Stomach (tissue), 9 donors: ENCODE measurements around the gene SNAP23. TPM values are rescaled to one million over a fixed set of nuclear protein-coding genes. Genes with fewer than 3 reads are reported as not detected.
A peak's percentile ranks its signal among the peaks of the same experiment; 100 is the strongest.

Experiments used
- DNase-seq, 2 donors: peaks; one replicate each; pipeline versions ENCODE4 v3.0.0 to v3.0.0-alpha.2; 2013 to 2019
- H3K27ac ChIP-seq, 5 donors: fragments of 200-600 bp in 4 of 5; sonication (generic) in 4 of 5; one replicate each; pipeline ENCODE4 v1.5.1; 2013 to 2019; ENCODE audit warnings: mild to moderate bottlenecking in 1 of 5, moderate library complexity in 1 of 5
- H3K27me3 ChIP-seq, 3 donors: fragments of 200-600 bp; sonication (generic); one replicate each; pipeline ENCODE4 v1.5.1; 2017 to 2019; ENCODE audit warnings: mixed run types in 1 of 3
- H3K36me3 ChIP-seq, 4 donors: fragments of 200-600 bp; sonication (generic); 1 replicate in 3 of 4; 2 replicates in 1 of 4; pipeline ENCODE4 v1.5.1; 2016 to 2019
- H3K4me1 ChIP-seq, 4 donors: fragments of 200-600 bp; sonication (generic); one replicate each; pipeline ENCODE4 v1.5.1; 2016 to 2019
- H3K4me3 ChIP-seq, 4 donors: fragments of 200-600 bp; sonication (generic) in 3 of 4; one replicate each; pipeline ENCODE4 v1.5.1; 2016 to 2019; ENCODE audit warnings: mild to moderate bottlenecking in 1 of 4
- H3K9me3 ChIP-seq, 4 donors: fragments of 200-600 bp; sonication (generic); one replicate each; pipeline ENCODE4 v1.5.1; 2016 to 2019
- CTCF ChIP-seq, 7 experiments: fragments of 450-650 bp in 4 of 7; fragments of 200-600 bp in 3 of 7; sonication (generic) in 3 of 7; IDR thresholded peaks; one replicate each; pipeline ENCODE4 v1.5.1; 2016 to 2019; ENCODE audit warnings: antibody characterized with exemption in 7 of 7, control low read depth in 2 of 7, mild to moderate bottlenecking in 1 of 7
- EP300 ChIP-seq: sonication (generic); formaldehyde crosslinking; IDR thresholded peaks from one replicate; pipeline ENCODE4 v1.6.1; 2017; ENCODE audit warnings: antibody characterized with exemption
- POLR2A ChIP-seq, 4 donors: fragments of 450-650 bp; IDR thresholded peaks; one replicate each; pipeline ENCODE4 v1.6.1; 2016; ENCODE audit warnings: antibody characterized with exemption in 4 of 4, control low read depth in 2 of 4, mild to moderate bottlenecking in 1 of 4, moderate library complexity in 1 of 4
- POLR2AphosphoS5 ChIP-seq, 3 donors: sonication (generic); formaldehyde crosslinking; IDR thresholded peaks; one replicate each; pipeline ENCODE4 v1.6.1; 2016; ENCODE audit warnings: antibody characterized with exemption in 3 of 3
- WGBS, 5 donors: extraction: QIAGEN DNeasy Blood & Tissue Kit in 3 of 5; methylation state at CpG; one replicate each; pipeline versions ENCODE4 v1.1.5 to v1.1.7; 2013 to 2018; 5-methylcytosine and 5-hydroxymethylcytosine counted together
- intact Hi-C: fragments of 100-400 bp; cut with DNase I; formaldehyde crosslinking; loops from one replicate; pipeline ENCODE4 v1.15.1; 2023; ENCODE audit warnings: low total_unique reads
- polyA plus RNA-seq, 3 donors: library from polyadenylated mRNA; stranded (reverse); fragments of 200-250 nt; gene quantifications; one replicate each; pipeline ENCODE4 v1.2.3, GENCODE V29; 2013
- total RNA-seq, 5 donors: library from RNA; depleted of rRNA; stranded (reverse); fragments of >200 nt; gene quantifications; one replicate each; pipeline versions ENCODE4 v1.1.0 to v1.2.3, GENCODE V29; 2014 to 2016
- donor health status: healthy with polysubstance abuse.
- donor health status: Bipolar disorder and iron deficiency.
- donor health status: healthy.

SNAP23 gene
- total and polyA plus RNA-seq, 8 donors, result 10.1 to 83.9 (median 50.6) TPM

GRCh38 chr15:42577514-42578031 lies 82.1 kb downstream of the SNAP23 start:
- DNase-seq, result peak in 1 of 2 donors; percentile 31
- Histone ChIP-seq H3K4me3 (peak overlapping the region in 3 of 4 donors; percentile 5 to 78 (median 8)), H3K9me3 (no peaks in the 10 kb centered on the region), H3K27me3 (peaks cover 0 to 25% (median 0%) of the 10 kb centered on the region in 3 donors), H3K36me3 (no peaks in the 10 kb centered on the region), H3K4me1 (peaks cover 11 to 71% (median 42%) of the 10 kb centered on the region in 4 donors), H3K27ac (peak overlapping the region in 3 of 5 donors; percentile 25 to 63 (median 52))
- TF ChIP-seq CTCF (IDR thresholded peaks at IDR 0.05) (no peak), POLR2AphosphoS5 (IDR thresholded peaks at IDR 0.05) (no peak)
- intact Hi-C loops, result no loop called here
- whole genome bisulfite sequencing, 5 donors, result 8 to 50% (median 38%) methylated on average over 1 of the region's 1 CpG

- peaks cover 11 to 86% (median 47%) of the 10 kb centered on the region in 4 donors for H3K4me1 ChIP-seq
- WGBS, 5 donors, result 65 to 79% (median 73%) methylated on average over 2 of the region's 2 CpGs
- TF ChIP-seq POLR2AphosphoS5 (IDR thresholded peaks at IDR 0.05) (no peak), CTCF (IDR thresholded peaks at IDR 0.05) (no peak), EP300 (no peak), POLR2A (IDR thresholded peaks at IDR 0.05) (no peak)
- intact Hi-C loops, result no loop called here
- H3K4me3 ChIP-seq, result no peak overlapping the region
- H3K27ac ChIP-seq, result no peak overlapping the region
- H3K36me3 ChIP-seq, result no peaks in the 10 kb centered on the region
- H3K27me3 ChIP-seq, result peaks cover 0 to 25% (median 0%) of the 10 kb centered on the region in 3 donors
- no peaks in the 10 kb centered on the region for H3K9me3 ChIP-seq
- no peak for DNase-seq
Measured at GRCh38 chr15:42578984-42579537, 83.6 kb downstream of the SNAP23 start.

GRCh38 chr15:42581272-42581730 lies 85.9 kb downstream of the SNAP23 start:
- Histone ChIP-seq H3K27ac (peak overlapping the region; percentile 54 to 85 (median 79)), H3K9me3 (no peaks in the 10 kb centered on the region), H3K27me3 (peaks cover 0 to 17% (median 0%) of the 10 kb centered on the region in 3 donors), H3K4me1 (peaks cover 7 to 80% (median 42%) of the 10 kb centered on the region in 4 donors), H3K4me3 (peak overlapping the region; percentile 39 to 49 (median 46)), H3K36me3 (peaks cover 0 to 6% (median 0%) of the 10 kb centered on the region in 4 donors)
- TF ChIP-seq POLR2A (IDR thresholded peaks at IDR 0.05), result no peak
- no peak for TF ChIP-seq CTCF (IDR thresholded peaks at IDR 0.05)
- TF ChIP-seq EP300, result no peak
- peak; percentile 35 to 47 (median 37) for TF ChIP-seq POLR2AphosphoS5 (IDR thresholded peaks at IDR 0.05)
- DNase-seq, result peak; percentile 88 to 96
- intact Hi-C loops, result no loop called here
- WGBS, 5 donors, result 1 to 2% (median 1%) methylated on average over 25 to 37 of the region's 37 CpGs

Other genes starting within 250 kb of the SNAP23 start
- gene GANC, start 222.4 kb upstream of the SNAP23 start, total RNA-seq, result 10 to 100 TPM; 10.1 to 77.6 (median 26.6) TPM
- 1 to 10 TPM; 5.2 to 7.3 (median 5.3) TPM for gene GANC, start 222.4 kb upstream of the SNAP23 start, polyA plus RNA-seq
- gene TMEM87A, start 222.2 kb upstream of the SNAP23 start, total RNA-seq, result 100 to 1,000 TPM in 1 of 5 donors, 10 to 100 TPM in 4; 12.3 to 128 (median 42.3) TPM
- gene TMEM87A, start 222.2 kb upstream of the SNAP23 start, polyA plus RNA-seq, result 10 to 100 TPM; 11.8 to 25.7 (median 19.3) TPM
- 100 to 1,000 TPM in 1 of 5 donors, 10 to 100 TPM in 2, 1 to 10 TPM in 1, under 1 TPM in 1; 0.29 to 244 (median 13.9) TPM for gene CAPN3, start 136.1 kb upstream of the SNAP23 start, total RNA-seq
- 10 to 100 TPM in 1 of 3 donors, 1 to 10 TPM in 2; 3.9 to 22.1 (median 7.3) TPM for gene CAPN3, start 136.1 kb upstream of the SNAP23 start, polyA plus RNA-seq
- 100 to 1,000 TPM in 1 of 5 donors, 10 to 100 TPM in 4; 40.3 to 238 (median 64.1) TPM for gene ZNF106, start 4.5 kb upstream of the SNAP23 start, total RNA-seq
- 10 to 100 TPM in 2 of 3 donors, 1 to 10 TPM in 1; 4.5 to 13.4 (median 11.0) TPM for gene ZNF106, start 4.5 kb upstream of the SNAP23 start, polyA plus RNA-seq
- gene LRRC57, start 53.2 kb downstream of the SNAP23 start, total RNA-seq, result 10 to 100 TPM in 4 of 5 donors, 1 to 10 TPM in 1; 7.5 to 67.9 (median 31.2) TPM
- 1 to 10 TPM; 4.7 to 8.2 (median 5.6) TPM for gene LRRC57, start 53.2 kb downstream of the SNAP23 start, polyA plus RNA-seq
- 10 to 100 TPM in 2 of 5 donors, 1 to 10 TPM in 3; 4.9 to 22.0 (median 8.4) TPM for gene HAUS2, start 53.2 kb downstream of the SNAP23 start, total RNA-seq
- gene HAUS2, start 53.2 kb downstream of the SNAP23 start, polyA plus RNA-seq, result 10 to 100 TPM in 2 of 3 donors, 1 to 10 TPM in 1; 6.3 to 15.9 (median 11.6) TPM
- gene STARD9, start 80.0 kb downstream of the SNAP23 start, total RNA-seq, result 10 to 100 TPM in 4 of 5 donors, 1 to 10 TPM in 1; 4.9 to 45.7 (median 19.7) TPM
- 1 to 10 TPM; 1.4 to 1.9 (median 1.5) TPM for gene STARD9, start 80.0 kb downstream of the SNAP23 start, polyA plus RNA-seq
- gene CDAN1, start 241.5 kb downstream of the SNAP23 start, total RNA-seq, result 10 to 100 TPM in 4 of 5 donors, 1 to 10 TPM in 1; 5.8 to 27.2 (median 12.8) TPM
- gene CDAN1, start 241.5 kb downstream of the SNAP23 start, polyA plus RNA-seq, result 1 to 10 TPM; 4.7 to 9.8 (median 5.9) TPM